ENCODE results near the gene TMEM18. TPM values are rescaled to one million over a fixed set of nuclear protein-coding genes. Genes with fewer than 3 reads are reported as not detected.

Gene TMEM18
- total and polyA plus RNA-seq, 9 of the 15 experiments (the other 6 are each of a cell fraction or from before 2014, with no cell fraction given), result 12.8 to 55.9 (median 21.8) TPM

DNA sequence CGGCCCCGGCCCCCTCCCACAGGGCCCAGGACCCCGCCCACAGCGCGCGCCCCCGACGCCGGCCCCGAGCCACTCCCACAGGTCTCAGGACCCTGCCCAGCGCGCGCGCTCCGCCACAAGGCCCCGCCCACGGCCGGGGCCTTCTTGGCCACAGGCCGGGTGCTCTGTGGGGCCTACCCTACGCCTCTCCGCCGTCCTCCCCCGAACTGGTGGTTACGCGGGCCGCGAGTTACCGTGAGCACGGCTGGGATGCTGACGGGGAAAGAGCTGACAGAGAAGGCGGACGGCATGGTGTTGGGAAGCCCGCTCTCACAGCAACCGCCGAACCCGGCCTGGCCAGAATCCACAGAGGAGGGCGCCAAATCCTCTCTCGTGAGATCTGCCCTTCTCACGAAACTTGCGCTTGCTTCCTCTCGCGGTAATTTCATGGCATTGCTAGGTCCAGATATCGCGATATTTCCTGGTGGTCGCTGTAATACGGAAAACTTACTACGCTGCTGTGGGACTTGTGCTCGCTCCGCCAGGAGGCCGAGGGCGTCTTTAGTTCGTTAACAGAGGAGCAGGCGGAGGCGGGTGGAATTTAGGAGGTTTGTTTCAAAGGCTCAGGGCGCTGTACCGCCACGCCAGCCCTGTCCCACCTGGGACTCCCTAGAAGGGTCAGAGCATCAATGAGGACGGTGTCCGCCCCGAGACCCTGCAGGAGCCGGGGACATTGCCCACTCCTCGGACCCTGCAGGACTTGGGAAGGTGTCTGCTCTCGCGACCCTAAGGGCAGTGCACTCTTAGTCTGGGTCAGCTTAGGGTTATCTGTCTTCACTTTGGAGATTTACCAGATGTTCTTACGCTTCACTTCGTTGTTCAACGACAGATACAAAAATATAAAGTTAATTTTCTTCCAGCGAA lies at the start of gene TMEM18 (continued):
- TF ChIP-seq, protein P1, sequence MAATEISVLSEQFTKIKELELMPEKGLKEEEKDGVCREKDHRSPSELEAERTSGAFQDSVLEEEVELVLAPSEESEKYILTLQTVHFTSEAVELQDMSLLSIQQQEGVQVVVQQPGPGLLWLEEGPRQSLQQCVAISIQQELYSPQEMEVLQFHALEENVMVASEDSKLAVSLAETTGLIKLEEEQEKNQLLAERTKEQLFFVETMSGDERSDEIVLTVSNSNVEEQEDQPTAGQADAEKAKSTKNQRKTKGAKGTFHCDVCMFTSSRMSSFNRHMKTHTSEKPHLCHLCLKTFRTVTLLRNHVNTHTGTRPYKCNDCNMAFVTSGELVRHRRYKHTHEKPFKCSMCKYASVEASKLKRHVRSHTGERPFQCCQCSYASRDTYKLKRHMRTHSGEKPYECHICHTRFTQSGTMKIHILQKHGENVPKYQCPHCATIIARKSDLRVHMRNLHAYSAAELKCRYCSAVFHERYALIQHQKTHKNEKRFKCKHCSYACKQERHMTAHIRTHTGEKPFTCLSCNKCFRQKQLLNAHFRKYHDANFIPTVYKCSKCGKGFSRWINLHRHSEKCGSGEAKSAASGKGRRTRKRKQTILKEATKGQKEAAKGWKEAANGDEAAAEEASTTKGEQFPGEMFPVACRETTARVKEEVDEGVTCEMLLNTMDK (IDR thresholded peaks at IDR 0.05; ENCODE audit: borderline replicate concordance, insufficient read depth, low read depth, low read length, poor library complexity, severe bottlenecking), result peak; percentile 94
- TF ChIP-seq, protein P2, sequence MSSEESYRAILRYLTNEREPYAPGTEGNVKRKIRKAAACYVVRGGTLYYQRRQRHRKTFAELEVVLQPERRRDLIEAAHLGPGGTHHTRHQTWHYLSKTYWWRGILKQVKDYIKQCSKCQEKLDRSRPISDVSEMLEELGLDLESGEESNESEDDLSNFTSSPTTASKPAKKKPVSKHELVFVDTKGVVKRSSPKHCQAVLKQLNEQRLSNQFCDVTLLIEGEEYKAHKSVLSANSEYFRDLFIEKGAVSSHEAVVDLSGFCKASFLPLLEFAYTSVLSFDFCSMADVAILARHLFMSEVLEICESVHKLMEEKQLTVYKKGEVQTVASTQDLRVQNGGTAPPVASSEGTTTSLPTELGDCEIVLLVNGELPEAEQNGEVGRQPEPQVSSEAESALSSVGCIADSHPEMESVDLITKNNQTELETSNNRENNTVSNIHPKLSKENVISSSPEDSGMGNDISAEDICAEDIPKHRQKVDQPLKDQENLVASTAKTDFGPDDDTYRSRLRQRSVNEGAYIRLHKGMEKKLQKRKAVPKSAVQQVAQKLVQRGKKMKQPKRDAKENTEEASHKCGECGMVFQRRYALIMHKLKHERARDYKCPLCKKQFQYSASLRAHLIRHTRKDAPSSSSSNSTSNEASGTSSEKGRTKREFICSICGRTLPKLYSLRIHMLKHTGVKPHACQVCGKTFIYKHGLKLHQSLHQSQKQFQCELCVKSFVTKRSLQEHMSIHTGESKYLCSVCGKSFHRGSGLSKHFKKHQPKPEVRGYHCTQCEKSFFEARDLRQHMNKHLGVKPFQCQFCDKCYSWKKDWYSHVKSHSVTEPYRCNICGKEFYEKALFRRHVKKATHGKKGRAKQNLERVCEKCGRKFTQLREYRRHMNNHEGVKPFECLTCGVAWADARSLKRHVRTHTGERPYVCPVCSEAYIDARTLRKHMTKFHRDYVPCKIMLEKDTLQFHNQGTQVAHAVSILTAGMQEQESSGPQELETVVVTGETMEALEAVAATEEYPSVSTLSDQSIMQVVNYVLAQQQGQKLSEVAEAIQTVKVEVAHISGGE (CRISPR knock-in tag; IDR thresholded peaks at IDR 0.05), result peak in 1 of 3 experiments; percentile 55; a peak in 2 of 6 replicates
- TF ChIP-seq CEBPG (CRISPR knock-in tag; IDR thresholded peaks at IDR 0.05), result no peak
- no peak for TF ChIP-seq CEBPG (tag; conservative IDR thresholded peaks at IDR 0.05 in 1 of 2, IDR thresholded peaks at IDR 0.05 in 1 of 2)
- TF ChIP-seq ZKSCAN1 (IDR thresholded peaks at IDR 0.05; ENCODE audit: low read depth, low read length), result peak; percentile 58; the same call in 1 of the 2 replicates
- no peak for TF ChIP-seq NR1H2 (CRISPR knock-in tag; IDR thresholded peaks at IDR 0.05)
- TF ChIP-seq, protein P3, sequence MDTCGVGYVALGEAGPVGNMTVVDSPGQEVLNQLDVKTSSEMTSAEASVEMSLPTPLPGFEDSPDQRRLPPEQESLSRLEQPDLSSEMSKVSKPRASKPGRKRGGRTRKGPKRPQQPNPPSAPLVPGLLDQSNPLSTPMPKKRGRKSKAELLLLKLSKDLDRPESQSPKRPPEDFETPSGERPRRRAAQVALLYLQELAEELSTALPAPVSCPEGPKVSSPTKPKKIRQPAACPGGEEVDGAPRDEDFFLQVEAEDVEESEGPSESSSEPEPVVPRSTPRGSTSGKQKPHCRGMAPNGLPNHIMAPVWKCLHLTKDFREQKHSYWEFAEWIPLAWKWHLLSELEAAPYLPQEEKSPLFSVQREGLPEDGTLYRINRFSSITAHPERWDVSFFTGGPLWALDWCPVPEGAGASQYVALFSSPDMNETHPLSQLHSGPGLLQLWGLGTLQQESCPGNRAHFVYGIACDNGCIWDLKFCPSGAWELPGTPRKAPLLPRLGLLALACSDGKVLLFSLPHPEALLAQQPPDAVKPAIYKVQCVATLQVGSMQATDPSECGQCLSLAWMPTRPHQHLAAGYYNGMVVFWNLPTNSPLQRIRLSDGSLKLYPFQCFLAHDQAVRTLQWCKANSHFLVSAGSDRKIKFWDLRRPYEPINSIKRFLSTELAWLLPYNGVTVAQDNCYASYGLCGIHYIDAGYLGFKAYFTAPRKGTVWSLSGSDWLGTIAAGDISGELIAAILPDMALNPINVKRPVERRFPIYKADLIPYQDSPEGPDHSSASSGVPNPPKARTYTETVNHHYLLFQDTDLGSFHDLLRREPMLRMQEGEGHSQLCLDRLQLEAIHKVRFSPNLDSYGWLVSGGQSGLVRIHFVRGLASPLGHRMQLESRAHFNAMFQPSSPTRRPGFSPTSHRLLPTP (IDR thresholded peaks at IDR 0.05; ENCODE audit: borderline replicate concordance, extremely low read depth, insufficient read length), result no peak
- no peak for TF ChIP-seq PTTG1 (tag; IDR thresholded peaks at IDR 0.05; ENCODE audit: low read depth)
- no peak for TF ChIP-seq EZH2 (IDR thresholded peaks at IDR 0.05; ENCODE audit: borderline replicate concordance, low read depth, low read length)
- TF ChIP-seq, protein P4, sequence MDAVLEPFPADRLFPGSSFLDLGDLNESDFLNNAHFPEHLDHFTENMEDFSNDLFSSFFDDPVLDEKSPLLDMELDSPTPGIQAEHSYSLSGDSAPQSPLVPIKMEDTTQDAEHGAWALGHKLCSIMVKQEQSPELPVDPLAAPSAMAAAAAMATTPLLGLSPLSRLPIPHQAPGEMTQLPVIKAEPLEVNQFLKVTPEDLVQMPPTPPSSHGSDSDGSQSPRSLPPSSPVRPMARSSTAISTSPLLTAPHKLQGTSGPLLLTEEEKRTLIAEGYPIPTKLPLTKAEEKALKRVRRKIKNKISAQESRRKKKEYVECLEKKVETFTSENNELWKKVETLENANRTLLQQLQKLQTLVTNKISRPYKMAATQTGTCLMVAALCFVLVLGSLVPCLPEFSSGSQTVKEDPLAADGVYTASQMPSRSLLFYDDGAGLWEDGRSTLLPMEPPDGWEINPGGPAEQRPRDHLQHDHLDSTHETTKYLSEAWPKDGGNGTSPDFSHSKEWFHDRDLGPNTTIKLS (IDR thresholded peaks at IDR 0.05; ENCODE audit: borderline replicate concordance, low read depth), result peak; percentile 99
- peak; percentile 67; the same call in 1 of the 2 replicates for TF ChIP-seq ELF4 (CRISPR knock-in tag; IDR thresholded peaks at IDR 0.05)
- no peak for TF ChIP-seq HDAC8 (tag; IDR thresholded peaks at IDR 0.05)
- TF ChIP-seq ZNF197 (CRISPR knock-in tag; IDR thresholded peaks at IDR 0.05; ENCODE audit: low read depth), result no peak

All from K562 (cell line).